Measurements from ENCODE around the gene KIF26A. TPM values are rescaled to one million over a fixed set of nuclear protein-coding genes. Genes with fewer than 3 reads are reported as not detected.

KIF26A gene
- total and polyA plus RNA-seq, 8 donors: 3.6 to 13.2 (median 7.1) TPM

GRCh38 chr14:104102282-104102914 is 36.0 kb upstream of the KIF26A start:
- no peak for TF ChIP-seq CTCF (IDR thresholded peaks at IDR 0.05)
- no peaks in the 10 kb centered on the region for H3K4me1 ChIP-seq
- H3K4me3 ChIP-seq: no peak overlapping the region
- no peaks in the 10 kb centered on the region for H3K36me3 ChIP-seq
- WGBS, 2 donors: 63 to 74% methylated on average over 12 to 16 of the region's 16 CpGs
- intact Hi-C loops (cut with DNase I): no loop called here
- DNase-seq (peak in 3 of 6 donors; percentile 9 to 52 (median 29)), ATAC-seq (no peak), FAIRE-seq (no peak)
- H3K9me3 ChIP-seq: no peaks in the 10 kb centered on the region
- H3K27ac ChIP-seq: no peak overlapping the region
- no peaks in the 10 kb centered on the region for H3K27me3 ChIP-seq

GRCh38 chr14:104103061-104103445 is 35.3 kb upstream of the KIF26A start:
- DNase-seq (peak in 2 of 6 donors; percentile 13 to 53), ATAC-seq (no peak), FAIRE-seq (no peak)
- H3K36me3 ChIP-seq: no peaks in the 10 kb centered on the region
- no peaks in the 10 kb centered on the region for H3K9me3 ChIP-seq
- 79 to 84% methylated on average over 21 to 26 of the region's 26 CpGs for WGBS, 2 donors
- intact Hi-C loops (cut with DNase I): no loop called here
- H3K4me3 ChIP-seq: no peak overlapping the region
- no peaks in the 10 kb centered on the region for H3K4me1 ChIP-seq
- no peak overlapping the region for H3K27ac ChIP-seq
- no peaks in the 10 kb centered on the region for H3K27me3 ChIP-seq
- TF ChIP-seq CTCF (IDR thresholded peaks at IDR 0.05): no peak

GRCh38 chr14:104103446-104104075 is 34.8 kb upstream of the KIF26A start:
- WGBS, 2 donors: 54 to 56% methylated on average over 16 to 23 of the region's 23 CpGs
- no peak for TF ChIP-seq CTCF (IDR thresholded peaks at IDR 0.05)
- ATAC-seq (no peak), FAIRE-seq (no peak), DNase-seq (peak in 2 of 6 donors; percentile 23 to 70)
- H3K9me3 ChIP-seq: no peaks in the 10 kb centered on the region
- intact Hi-C loops (cut with DNase I): no loop called here
- no peaks in the 10 kb centered on the region for H3K4me1 ChIP-seq
- no peak overlapping the region for H3K27ac ChIP-seq
- no peak overlapping the region for H3K4me3 ChIP-seq
- no peaks in the 10 kb centered on the region for H3K27me3 ChIP-seq
- no peaks in the 10 kb centered on the region for H3K36me3 ChIP-seq

GRCh38 chr14:104104076-104104901 is 34.1 kb upstream of the KIF26A start:
- Histone ChIP-seq H3K27me3 (no peaks in the 10 kb centered on the region), H3K4me3 (no peak overlapping the region), H3K36me3 (no peaks in the 10 kb centered on the region), H3K9me3 (no peaks in the 10 kb centered on the region), H3K27ac (no peak overlapping the region), H3K4me1 (no peaks in the 10 kb centered on the region)
- DNase-seq: peak in 3 of 6 donors; percentile 16 to 69 (median 55)
- no peak for TF ChIP-seq CTCF (IDR thresholded peaks at IDR 0.05)
- WGBS, 2 donors: 77 to 83% methylated on average over 35 of the region's 35 CpGs
- no peak for FAIRE-seq
- intact Hi-C loops (cut with DNase I): no loop called here
- ATAC-seq: no peak
